H9 (cell line): ENCODE results near the gene IGSF9B. TPM values are rescaled to one million over a fixed set of nuclear protein-coding genes. Genes with fewer than 3 reads are reported as not detected.

Source experiments
- DNase-seq: peaks from one replicate; pipeline ENCODE4 v3.0.0-alpha.2; 2017
- H2AFZ ChIP-seq: one replicate; pipeline ENCODE4 v1.6.1; 2013; ENCODE audit warnings: mild to moderate bottlenecking, low read length, control low read depth, moderate library complexity
- H2AK5ac ChIP-seq: 2 replicates; pipeline ENCODE4 v1.6.1; 2013; ENCODE audit warnings: low read length, control low read depth, mixed read lengths; ENCODE audit not compliant: insufficient read length
- H2BK120ac ChIP-seq: one replicate; pipeline ENCODE4 v1.6.1; 2013; ENCODE audit warnings: low read depth, mild to moderate bottlenecking, low read length, control low read depth, inconsistent platforms; ENCODE audit not compliant: poor library complexity, severe bottlenecking
- H2BK12ac ChIP-seq: 2 replicates; pipeline ENCODE4 v1.6.1; 2013; ENCODE audit warnings: low read length, control low read depth, mixed read lengths, low read depth; ENCODE audit not compliant: insufficient read length
- H2BK15ac ChIP-seq: 2 replicates; pipeline ENCODE4 v1.6.1; 2013; ENCODE audit warnings: low read depth, low read length, control low read depth
- H2BK20ac ChIP-seq: one replicate; pipeline ENCODE4 v1.6.1; 2013; ENCODE audit warnings: low read depth, mild to moderate bottlenecking, low read length, control low read depth, inconsistent platforms; ENCODE audit not compliant: poor library complexity, severe bottlenecking
- H2BK5ac ChIP-seq: 2 replicates; pipeline ENCODE4 v1.6.1; 2013; ENCODE audit warnings: low read length, control low read depth, mixed read lengths; ENCODE audit not compliant: insufficient read length
- H3K14ac ChIP-seq: 2 replicates; pipeline ENCODE4 v1.6.1; 2013; ENCODE audit warnings: low read length, control low read depth; ENCODE audit not compliant: insufficient read depth
- H3K18ac ChIP-seq: 2 replicates; pipeline ENCODE4 v1.6.1; 2013; ENCODE audit warnings: low read depth, mild to moderate bottlenecking, mixed read lengths, low read length, control low read depth; ENCODE audit not compliant: insufficient read length
- H3K23ac ChIP-seq: 2 replicates; pipeline ENCODE4 v1.6.1; 2013; ENCODE audit warnings: low read length, control low read depth, mixed read lengths, low read depth; ENCODE audit not compliant: insufficient read length
- H3K23me2 ChIP-seq: 2 replicates; pipeline ENCODE4 v1.6.1; 2013; ENCODE audit warnings: low read depth, mild to moderate bottlenecking, mixed read lengths, low read length, control low read depth; ENCODE audit not compliant: insufficient read length, poor library complexity, severe bottlenecking
- H3K27ac ChIP-seq: 2 replicates; pipeline ENCODE4 v1.5.1; 2013; ENCODE audit warnings: low read length, control low read depth, mixed read lengths, low read depth; ENCODE audit not compliant: insufficient read length
- H3K27me3 ChIP-seq: 2 replicates; pipeline ENCODE4 v1.6.1; 2013; ENCODE audit warnings: low read length, control low read depth, inconsistent platforms; ENCODE audit not compliant: insufficient read depth
- H3K4ac ChIP-seq: 2 replicates; pipeline ENCODE4 v1.6.1; 2013; ENCODE audit warnings: low read depth, mild to moderate bottlenecking, control low read depth, inconsistent platforms, low read length, moderate library complexity
- H3K4me1 ChIP-seq: 2 replicates; pipeline ENCODE4 v1.6.1; 2013; ENCODE audit warnings: low read length, control low read depth, inconsistent platforms; ENCODE audit not compliant: insufficient read depth
- H3K4me2 ChIP-seq: 2 replicates; pipeline ENCODE4 v1.6.1; 2013; ENCODE audit warnings: low read length, control low read depth, mixed read lengths; ENCODE audit not compliant: insufficient read length, insufficient read depth
- H3K56ac ChIP-seq: 2 replicates; pipeline ENCODE4 v1.6.1; 2013; ENCODE audit warnings: low read depth, mild to moderate bottlenecking, mixed read lengths, low read length, control low read depth; ENCODE audit not compliant: insufficient read length
- H3K79me1 ChIP-seq: 2 replicates; pipeline ENCODE4 v1.6.1; 2013; ENCODE audit warnings: low read depth, mild to moderate bottlenecking, moderate library complexity, low read length, control low read depth, inconsistent platforms; ENCODE audit not compliant: insufficient read depth, poor library complexity, severe bottlenecking
- H3K79me2 ChIP-seq: 2 replicates; pipeline ENCODE4 v1.6.1; 2013; ENCODE audit warnings: low read length, control low read depth, inconsistent platforms; ENCODE audit not compliant: insufficient read depth
- H3K9ac ChIP-seq: 2 replicates; pipeline ENCODE4 v1.6.1; 2013; ENCODE audit warnings: low read length, control low read depth, mixed read lengths; ENCODE audit not compliant: insufficient read length; ENCODE audit errors: extremely low read depth
- H3K9me3 ChIP-seq: one replicate; pipeline ENCODE4 v1.6.1; 2013; ENCODE audit warnings: low read depth, low read length, inconsistent platforms; ENCODE audit not compliant: control insufficient read depth
- H3T11ph ChIP-seq: one replicate; pipeline ENCODE4 v1.6.1; 2013; ENCODE audit warnings: mild to moderate bottlenecking, low read length, control low read depth, inconsistent platforms
- H4K20me1 ChIP-seq: one replicate; pipeline ENCODE4 v1.6.1; 2013; ENCODE audit not compliant: control insufficient read depth, insufficient read length, insufficient read depth
- H4K5ac ChIP-seq: 2 replicates; pipeline ENCODE4 v1.6.1; 2013; ENCODE audit warnings: low read depth, mild to moderate bottlenecking, mixed read lengths, low read length, control low read depth; ENCODE audit not compliant: insufficient read length
- H4K8ac ChIP-seq: replicated peaks from 2 replicates; pipeline ENCODE4 v1.6.1; 2013; ENCODE audit warnings: low read length, control low read depth, mixed read lengths, low read depth; ENCODE audit not compliant: insufficient read length
- H4K91ac ChIP-seq: 2 replicates; pipeline ENCODE4 v1.6.1; 2013; ENCODE audit warnings: low read depth, mild to moderate bottlenecking, moderate library complexity, mixed read lengths, low read length, control low read depth; ENCODE audit not compliant: insufficient read length
- H3K27ac Mint-ChIP-seq, 3 experiments: 2 replicates in 2 of 3; 3 replicates in 1 of 3; pipeline ENCODE4 v1.8.0; 2020 to 2021; ENCODE audit warnings: mixed read lengths in 3 of 3, mild to moderate bottlenecking in 1 of 3, moderate library complexity in 1 of 3
- H3K27me3 Mint-ChIP-seq: 2 replicates; pipeline ENCODE4 v1.8.0; 2021; ENCODE audit warnings: low read depth, mild to moderate bottlenecking, moderate library complexity, mixed read lengths
- H3K36me3 Mint-ChIP-seq, 3 experiments: 2 replicates in 2 of 3; 3 replicates in 1 of 3; pipeline ENCODE4 v1.8.0; 2020 to 2021; ENCODE audit warnings: low read depth in 3 of 3, mixed read lengths in 3 of 3; ENCODE audit not compliant: insufficient read depth in 1 of 3
- H3K4me1 Mint-ChIP-seq, 2 experiments: 2 replicates each; pipeline ENCODE4 v1.8.0; 2020; ENCODE audit warnings: mixed read lengths in 2 of 2
- H3K4me3 Mint-ChIP-seq, 2 experiments: 2 replicates in 1 of 2; 3 replicates in 1 of 2; pipeline ENCODE4 v1.8.0; 2020 to 2021; ENCODE audit warnings: mild to moderate bottlenecking in 2 of 2, mixed read lengths in 2 of 2, moderate library complexity in 1 of 2
- H3K9me3 Mint-ChIP-seq, 2 experiments: 2 replicates in 1 of 2; 3 replicates in 1 of 2; pipeline ENCODE4 v1.8.0; 2020; ENCODE audit warnings: mild to moderate bottlenecking in 2 of 2, mixed read lengths in 2 of 2, moderate library complexity in 1 of 2
- CTCF ChIP-seq: fragments of 200-600 bp; sonication (generic); conservative IDR thresholded peaks from 3 replicates; pipeline ENCODE4 v1.8.0; 2021; ENCODE audit warnings: antibody characterized with exemption, mild to moderate bottlenecking
- WGBS: extraction: QIAGEN DNeasy Blood & Tissue Kit; methylation state at CpG from one replicate; pipeline ENCODE4 v1.1.7; 2013; ENCODE audit warnings: missing lambda C conversion rate, low lambda C conversion rate, mixed read lengths; ENCODE audit not compliant: insufficient read length; ENCODE audit errors: extremely low coverage; 5-methylcytosine and 5-hydroxymethylcytosine counted together
- total RNA-seq: library from RNA; stranded (reverse); gene quantifications from 2 replicates; pipeline ENCODE4 v1.2.1, GENCODE V29; 2021

IGSF9B gene
- total RNA-seq, 1 experiment from 2014 or later, result 25.7 TPM

- Histone ChIP-seq H2BK120ac (no peak overlapping the region), H4K20me1 (no peaks in the 10 kb centered on the region), H4K5ac (no peak overlapping the region), H3K27ac (no peak overlapping the region), H4K8ac (no peak overlapping the region), H4K91ac (no peak overlapping the region), H2BK20ac (no peak overlapping the region), H2BK5ac (no peak overlapping the region), H2AK5ac (no peak overlapping the region), H3K4me2 (no peak overlapping the region), H2BK12ac (no peak overlapping the region), H3K4ac (no peak overlapping the region), H3K9ac (no peak overlapping the region), H3K27me3 (no peaks in the 10 kb centered on the region), H2AFZ (no peak overlapping the region), H3K79me2 (no peaks in the 10 kb centered on the region), H3K56ac (no peak overlapping the region), H3K79me1 (no peaks in the 10 kb centered on the region), H3K23ac (no peak overlapping the region), H2BK15ac (no peak overlapping the region), H3K9me3 (no peaks in the 10 kb centered on the region), H3K4me1 (peaks cover 6% of the 10 kb centered on the region; the same call in 1 of the 2 replicates), H3K18ac (no peak overlapping the region), H3K23me2 (peaks cover 4% of the 10 kb centered on the region), H3K14ac (no peak overlapping the region), H3T11ph (no peak overlapping the region)
- peaks cover 0 to 14% (median 6%) of the 10 kb centered on the region in 3 experiments for H3K36me3 Mint-ChIP-seq
- no peaks in the 10 kb centered on the region for H3K27me3 Mint-ChIP-seq
- peaks cover 36 to 39% of the 10 kb centered on the region in 2 experiments for H3K4me1 Mint-ChIP-seq
- peak; percentile 47 for DNase-seq
- WGBS, result no CpG with 5 or more reads among the region's 5 CpGs
- TF ChIP-seq CTCF, result peak; percentile 22
- no peak overlapping the region; a peak in 1 of 5 replicates for H3K4me3 Mint-ChIP-seq
- H3K27ac Mint-ChIP-seq, result peak overlapping the region in 1 of 3 experiments; percentile 12; a peak in 3 of 7 replicates
- no peaks in the 10 kb centered on the region for H3K9me3 Mint-ChIP-seq
Observed at GRCh38 chr11:133898770-133899115, 58.0 kb downstream of the IGSF9B start.
